ENCODE data around the gene INTS11. TPM values are rescaled to one million over a fixed set of nuclear protein-coding genes. Genes with fewer than 3 reads are reported as not detected.

The INTS11 gene
- total RNA-seq, 1 donor from 2014 or later, result 49.6 TPM

GRCh38 chr1:1312450-1313314 is 11.8 kb downstream of the INTS11 start:
- DNase-seq (ENCODE audit: low read depth in 2 of 2), result no peak

- no peak for DNase-seq (ENCODE audit: low read depth in 2 of 2)
Observed at GRCh38 chr1:1311107-1312104, 13.1 kb downstream of the INTS11 start.

GRCh38 chr1:1310476-1311053 is 13.9 kb downstream of the INTS11 start:
- DNase-seq (ENCODE audit: low read depth in 2 of 2), result no peak

- DNase-seq (ENCODE audit: low read depth in 2 of 2), result no peak
Observed at GRCh38 chr1:1310109-1310385, 14.4 kb downstream of the INTS11 start.

- DNase-seq (ENCODE audit: low read depth in 2 of 2), result no peak
Observed at GRCh38 chr1:1309251-1310108, 15.0 kb downstream of the INTS11 start.

GRCh38 chr1:1308756-1309250 is 15.7 kb downstream of the INTS11 start:
- no peak for DNase-seq (ENCODE audit: low read depth in 2 of 2)

GRCh38 chr1:1307923-1308755 is 16.3 kb downstream of the INTS11 start, which contains the start of the genes ACAP3 and PUSL1:
TSS of gene ACAP3 (minus strand) at chr1:1307930. CDS start at chr1:1307815, 115 bp downstream.
TSS of gene PUSL1 (plus strand) at chr1:1308597. CDS start at chr1:1308644, 47 bp downstream.
- peak; percentile 62 to 91 for DNase-seq (ENCODE audit: low read depth in 2 of 2)

- peak in 1 of 2 donors; percentile 31 for DNase-seq (ENCODE audit: low read depth in 2 of 2)
Observed at GRCh38 chr1:1307261-1307922, 17.1 kb downstream of the INTS11 start.

- DNase-seq (ENCODE audit: low read depth in 2 of 2), result no peak
Observed at GRCh38 chr1:1306661-1307260, 17.7 kb downstream of the INTS11 start.

- DNase-seq (ENCODE audit: low read depth in 2 of 2), result no peak
Observed at GRCh38 chr1:1306070-1306660, 18.3 kb downstream of the INTS11 start.

GRCh38 chr1:1305300-1306069 is 19.0 kb downstream of the INTS11 start:
- peak in 1 of 2 donors; percentile 53 for DNase-seq (ENCODE audit: low read depth in 2 of 2)

- peak in 1 of 2 donors; percentile 53 for DNase-seq (ENCODE audit: low read depth in 2 of 2)
Observed at GRCh38 chr1:1304331-1305299, 19.8 kb downstream of the INTS11 start.

GRCh38 chr1:1303736-1304135 is 20.7 kb downstream of the INTS11 start:
- DNase-seq (ENCODE audit: low read depth in 2 of 2), result no peak

- no peak for DNase-seq (ENCODE audit: low read depth in 2 of 2)
Observed at GRCh38 chr1:1302951-1303509, 21.4 kb downstream of the INTS11 start.

- no peak for DNase-seq (ENCODE audit: low read depth in 2 of 2)
Observed at GRCh38 chr1:1302006-1302430, 22.4 kb downstream of the INTS11 start.

- no peak for DNase-seq (ENCODE audit: low read depth in 2 of 2)
Observed at GRCh38 chr1:1300352-1300739, 24.1 kb downstream of the INTS11 start.

Data from dermis microvascular lymphatic vessel endothelial cell (primary cell).